ENCODE data around the gene DEUP1.
"Not testable (repeated sequence)": the region's sequence is repeated elsewhere in the genome, so short reads cannot be mapped to it uniquely, and the experiment has no call there.

Gene DEUP1

DNA sequence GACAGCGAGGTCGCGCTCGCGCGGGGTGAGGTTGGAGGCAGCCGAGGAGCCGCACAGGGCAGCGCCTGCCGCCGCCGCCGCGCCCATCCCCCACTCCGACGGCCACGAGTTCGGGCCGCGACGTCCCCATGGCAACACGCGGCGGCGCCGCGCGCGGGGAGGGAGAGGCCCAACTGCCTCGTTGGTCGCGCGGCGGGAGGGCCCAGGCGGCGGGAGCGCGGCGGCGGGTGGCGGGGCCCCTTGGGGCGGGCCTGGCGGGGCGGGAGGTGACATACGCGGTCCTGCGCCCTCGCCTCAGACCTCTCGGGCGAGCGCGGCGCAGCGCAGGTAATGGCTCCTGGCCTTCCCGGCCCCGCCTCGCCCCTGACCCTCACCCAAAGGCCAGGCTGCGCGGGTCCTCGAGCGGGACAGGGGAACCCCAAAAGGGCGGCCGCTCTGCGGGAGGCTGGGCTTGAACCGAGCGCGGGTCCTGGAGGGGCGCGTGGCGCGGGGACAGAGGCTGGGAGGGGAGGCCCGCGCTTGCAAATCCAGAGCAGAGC is at the start of gene DEUP1:
Gene DEUP1 (plus strand): TSS at position 297 of the 539 bp plus-strand sequence. CDS start 1,518 bp downstream, outside the sequence.
- H3K4me3 Mint-ChIP-seq = peak within 1 kb of the TSS; percentile 45
- intact Hi-C loops (cut with micrococcal nuclease) = no loop called here

GRCh38 chr11:93285430-93285829 is 45.1 kb upstream of the DEUP1 start:
- H3K4me1 Mint-ChIP-seq (ENCODE audit: low read depth) = no peaks in the 10 kb centered on the region
- intact Hi-C loops (cut with micrococcal nuclease) = no loop called here
- no peaks in the 10 kb centered on the region for H3K27me3 Mint-ChIP-seq
- no peaks in the 10 kb centered on the region for H3K9me3 Mint-ChIP-seq
- no peak overlapping the region for H3K4me3 Mint-ChIP-seq
- no peak overlapping the region for H3K27ac Mint-ChIP-seq
- H3K36me3 Mint-ChIP-seq (ENCODE audit: low read depth) = no peaks in the 10 kb centered on the region

More for the DNA sequence above, at the start of gene DEUP1:
- Mint-ChIP-seq H3K27ac (no peak within 1 kb of the TSS), H3K4me1 (ENCODE audit: low read depth) (peaks cover 5% of the 10 kb centered on the region), H3K36me3 (ENCODE audit: low read depth) (no peaks in the 10 kb centered on the region), H3K27me3 (peaks cover 42% of the 10 kb centered on the region), H3K9me3 (no peaks in the 10 kb centered on the region)

GRCh38 chr11:93287434-93287833 is 43.1 kb upstream of the DEUP1 start:
- Mint-ChIP-seq H3K36me3 (ENCODE audit: low read depth) (no peaks in the 10 kb centered on the region), H3K27ac (no peak overlapping the region), H3K4me1 (ENCODE audit: low read depth) (no peaks in the 10 kb centered on the region), H3K9me3 (no peaks in the 10 kb centered on the region), H3K4me3 (no peak overlapping the region), H3K27me3 (no peaks in the 10 kb centered on the region)
- intact Hi-C loops (cut with micrococcal nuclease) = no loop called here

- Mint-ChIP-seq H3K9me3 (no peaks in the 10 kb centered on the region), H3K36me3 (ENCODE audit: low read depth) (no peaks in the 10 kb centered on the region), H3K4me3 (no peak overlapping the region), H3K27ac (no peak overlapping the region), H3K4me1 (ENCODE audit: low read depth) (no peaks in the 10 kb centered on the region), H3K27me3 (no peaks in the 10 kb centered on the region)
- intact Hi-C loops (cut with micrococcal nuclease) = no loop called here
These were observed 42.5 kb upstream of the DEUP1 start for GRCh38 chr11:93288079-93288478.

DNA sequence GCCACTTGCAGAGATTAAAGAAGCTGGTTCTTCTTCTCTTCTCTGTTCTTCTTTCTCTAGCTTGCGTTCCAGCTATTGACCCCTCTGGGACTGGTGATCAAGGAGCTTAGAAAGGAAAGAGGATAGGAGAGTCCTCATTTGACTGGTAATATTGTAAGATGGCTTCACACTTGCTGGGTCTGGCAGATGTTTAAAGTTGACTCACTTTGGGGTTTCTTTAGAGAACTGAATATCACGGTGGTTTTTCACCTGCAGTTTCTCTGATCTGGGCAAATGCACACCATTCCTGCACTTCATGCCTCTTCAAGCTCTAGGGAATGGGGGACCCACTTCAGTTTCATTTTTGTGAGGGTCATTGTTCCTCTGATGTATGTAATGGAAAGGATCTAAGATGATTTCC is 41.8 kb upstream of the DEUP1 start:
- Mint-ChIP-seq H3K4me3 (no peak overlapping the region), H3K36me3 (ENCODE audit: low read depth) (no peaks in the 10 kb centered on the region), H3K4me1 (ENCODE audit: low read depth) (no peaks in the 10 kb centered on the region), H3K27me3 (no peaks in the 10 kb centered on the region), H3K27ac (no peak overlapping the region), H3K9me3 (no peaks in the 10 kb centered on the region)
- intact Hi-C loops (cut with micrococcal nuclease) = no loop called here

- no peak overlapping the region for H3K4me3 Mint-ChIP-seq
- H3K27ac Mint-ChIP-seq = no peak overlapping the region
- no peaks in the 10 kb centered on the region for H3K36me3 Mint-ChIP-seq (ENCODE audit: low read depth)
- H3K4me1 Mint-ChIP-seq (ENCODE audit: low read depth) = no peaks in the 10 kb centered on the region
- H3K27me3 Mint-ChIP-seq = no peaks in the 10 kb centered on the region
- intact Hi-C loops (cut with micrococcal nuclease) = no loop called here
- H3K9me3 Mint-ChIP-seq = no peaks in the 10 kb centered on the region
These were observed 40.6 kb upstream of the DEUP1 start for GRCh38 chr11:93289782-93290463.

GRCh38 chr11:93291110-93291509 is 39.4 kb upstream of the DEUP1 start:
- Mint-ChIP-seq H3K27ac (no peak overlapping the region), H3K4me1 (ENCODE audit: low read depth) (no peaks in the 10 kb centered on the region), H3K4me3 (no peak overlapping the region), H3K27me3 (no peaks in the 10 kb centered on the region), H3K9me3 (no peaks in the 10 kb centered on the region), H3K36me3 (ENCODE audit: low read depth) (no peaks in the 10 kb centered on the region)
- intact Hi-C loops (cut with micrococcal nuclease) = no loop called here

GRCh38 chr11:93291898-93292297 is 38.6 kb upstream of the DEUP1 start:
- no peak overlapping the region for H3K4me3 Mint-ChIP-seq
- no peaks in the 10 kb centered on the region for H3K36me3 Mint-ChIP-seq (ENCODE audit: low read depth)
- H3K4me1 Mint-ChIP-seq (ENCODE audit: low read depth) = no peaks in the 10 kb centered on the region
- H3K27me3 Mint-ChIP-seq = no peaks in the 10 kb centered on the region
- intact Hi-C loops (cut with micrococcal nuclease) = no loop called here
- H3K27ac Mint-ChIP-seq = no peak overlapping the region
- no peaks in the 10 kb centered on the region for H3K9me3 Mint-ChIP-seq

DNA sequence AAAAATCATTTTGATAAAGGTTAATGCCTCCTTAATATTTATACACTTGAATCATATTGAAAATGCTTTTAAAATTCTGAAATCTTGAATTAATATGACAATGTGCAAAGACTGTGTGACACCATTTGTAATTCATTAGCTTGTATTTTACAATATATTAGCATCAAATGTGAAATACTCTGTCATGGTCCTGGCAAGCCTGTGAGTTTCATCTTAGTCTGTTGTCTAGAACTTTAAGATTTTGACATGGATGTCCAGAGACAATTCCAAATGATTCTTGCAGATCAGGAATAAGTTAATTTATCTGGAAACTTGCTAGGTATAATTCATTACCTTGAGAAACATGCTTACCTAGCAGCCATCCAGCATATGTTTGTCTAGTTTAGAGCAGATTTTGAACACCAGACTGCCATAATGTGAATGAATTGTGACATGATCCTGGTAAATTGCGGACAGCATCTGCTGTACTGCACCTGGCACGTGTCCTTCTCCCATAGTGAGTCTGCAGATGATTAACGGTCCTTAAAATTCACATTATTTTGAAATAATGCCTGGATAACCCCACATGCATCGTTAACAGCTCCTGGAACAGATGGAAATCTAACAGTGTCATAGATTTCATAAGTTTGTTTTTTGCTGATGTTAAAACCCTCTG is 34.5 kb upstream of the DEUP1 start:
- Mint-ChIP-seq H3K4me1 (ENCODE audit: low read depth) (no peaks in the 10 kb centered on the region), H3K27me3 (no peaks in the 10 kb centered on the region), H3K4me3 (no peak overlapping the region), H3K9me3 (no peaks in the 10 kb centered on the region), H3K36me3 (ENCODE audit: low read depth) (no peaks in the 10 kb centered on the region), H3K27ac (no peak overlapping the region)
- intact Hi-C loops (cut with micrococcal nuclease) = no loop called here

- Mint-ChIP-seq H3K4me3 (no peak overlapping the region), H3K36me3 (ENCODE audit: low read depth) (no peaks in the 10 kb centered on the region), H3K27ac (no peak overlapping the region), H3K4me1 (ENCODE audit: low read depth) (no peaks in the 10 kb centered on the region), H3K27me3 (peaks cover 2% of the 10 kb centered on the region), H3K9me3 (no peaks in the 10 kb centered on the region)
- intact Hi-C loops (cut with micrococcal nuclease) = no loop called here
These were observed 26.9 kb upstream of the DEUP1 start for GRCh38 chr11:93303689-93304088.

- H3K4me1 Mint-ChIP-seq (ENCODE audit: low read depth); intact Hi-C loops (cut with micrococcal nuclease); H3K27me3 Mint-ChIP-seq; H3K4me3 Mint-ChIP-seq; H3K27ac Mint-ChIP-seq; H3K36me3 Mint-ChIP-seq (ENCODE audit: low read depth): not testable (repeated sequence)
- peaks cover 58% of the 10 kb centered on the region for H3K9me3 Mint-ChIP-seq
These were observed 16.1 kb upstream of the DEUP1 start for GRCh38 chr11:93314399-93314798.

DNA sequence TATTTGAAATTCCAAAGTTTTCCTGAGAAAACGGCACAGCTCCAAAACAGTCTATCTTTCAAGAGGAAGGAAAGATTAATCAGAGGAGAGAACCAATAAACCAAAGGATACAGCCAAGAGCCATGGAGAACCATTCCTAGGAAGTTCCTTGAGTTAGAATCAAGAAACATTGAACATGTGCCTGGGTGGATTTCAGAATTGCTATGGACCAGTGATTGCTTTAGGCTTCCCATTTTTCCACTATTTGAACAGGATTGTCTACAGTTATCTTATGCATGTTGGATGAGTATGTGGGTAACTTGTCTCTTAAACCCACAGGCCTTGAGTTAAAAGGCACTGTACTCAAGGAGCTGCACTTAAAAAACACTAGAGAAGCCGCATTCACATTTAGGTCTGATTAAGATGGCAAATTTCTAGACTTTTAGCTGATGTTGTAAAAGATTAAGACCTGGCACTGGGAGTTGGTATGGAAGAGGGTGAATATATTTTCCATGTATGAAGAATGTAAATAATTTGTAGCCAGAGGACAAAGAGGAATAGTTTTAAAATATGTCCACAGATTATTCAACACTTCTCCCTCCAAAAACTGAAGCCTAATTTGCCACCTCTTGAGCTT is 11.2 kb upstream of the DEUP1 start:
- Mint-ChIP-seq H3K27ac (no peak overlapping the region), H3K27me3 (no peaks in the 10 kb centered on the region), H3K4me1 (ENCODE audit: low read depth) (no peaks in the 10 kb centered on the region), H3K36me3 (ENCODE audit: low read depth) (no peaks in the 10 kb centered on the region), H3K4me3 (no peak overlapping the region), H3K9me3 (peaks cover 46% of the 10 kb centered on the region)
- intact Hi-C loops (cut with micrococcal nuclease) = no loop called here

DNA sequence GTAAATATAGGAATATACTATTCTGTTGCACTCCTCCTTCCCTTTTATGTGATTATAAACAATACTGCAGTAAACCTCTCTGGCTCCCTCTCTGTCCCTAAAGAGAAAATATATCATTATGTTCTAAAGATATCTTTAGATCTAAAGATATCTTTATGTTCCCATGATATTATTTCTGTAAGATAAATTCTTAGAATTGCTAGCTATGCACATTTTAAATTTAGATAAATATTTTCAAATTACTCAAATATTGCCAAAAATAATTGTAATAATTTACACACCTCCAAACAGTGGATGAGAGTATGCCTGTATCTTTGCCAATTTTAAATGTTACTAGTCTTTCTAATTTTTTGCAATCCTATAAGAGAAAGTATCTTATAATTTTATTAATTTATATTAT is 10.3 kb upstream of the DEUP1 start:
- Mint-ChIP-seq H3K36me3 (ENCODE audit: low read depth) (no peaks in the 10 kb centered on the region), H3K4me3 (no peak overlapping the region), H3K27me3 (no peaks in the 10 kb centered on the region), H3K4me1 (ENCODE audit: low read depth) (no peaks in the 10 kb centered on the region), H3K27ac (no peak overlapping the region), H3K9me3 (peaks cover 37% of the 10 kb centered on the region)
- intact Hi-C loops (cut with micrococcal nuclease) = no loop called here

- peaks cover 17% of the 10 kb centered on the region for H3K9me3 Mint-ChIP-seq
- H3K4me3 Mint-ChIP-seq = no peak overlapping the region
- H3K27me3 Mint-ChIP-seq = no peaks in the 10 kb centered on the region
These were observed 8.3 kb upstream of the DEUP1 start for GRCh38 chr11:93322207-93322606.

More at GRCh38 chr11:93322207-93322606, 8.3 kb upstream of the DEUP1 start:
- H3K27ac Mint-ChIP-seq = no peak overlapping the region
- intact Hi-C loops (cut with micrococcal nuclease) = no loop called here
- H3K4me1 Mint-ChIP-seq (ENCODE audit: low read depth) = no peaks in the 10 kb centered on the region
- no peaks in the 10 kb centered on the region for H3K36me3 Mint-ChIP-seq (ENCODE audit: low read depth)
